Prostate gland (tissue), 2 donors: ENCODE measurements around the gene CS. TPM values are rescaled to one million over a fixed set of nuclear protein-coding genes. Genes with fewer than 3 reads are reported as not detected.
"Not testable (repeated sequence)": the region's sequence is repeated elsewhere in the genome, so short reads cannot be mapped to it uniquely, and the experiment has no call there.

ENCODE experiments used
- DNase-seq: peaks from one replicate; pipeline ENCODE4 v3.0.0-alpha.2; 2019; ENCODE audit warnings: low spot score
- H3K27ac ChIP-seq, 2 donors: fragments of 200-600 bp; sonication (generic); 2 replicates each; pipeline ENCODE4 v1.5.1; 2017 to 2019
- H3K27me3 ChIP-seq: fragments of 200-600 bp; sonication (generic); replicated peaks from 2 replicates; pipeline ENCODE4 v1.5.1; 2019; ENCODE audit not compliant: insufficient read depth
- H3K36me3 ChIP-seq, 2 donors: fragments of 200-600 bp; sonication (generic); 1 replicate in 1 of 2; 2 replicates in 1 of 2; pipeline versions ENCODE4 v1.5.1 to v1.8.1; 2017 to 2019
- H3K4me1 ChIP-seq: fragments of 200-600 bp; sonication (generic); replicated peaks from 2 replicates; pipeline ENCODE4 v1.5.1; 2019
- H3K4me3 ChIP-seq, 2 donors: fragments of 200-600 bp; sonication (generic); 2 replicates each; pipeline ENCODE4 v1.5.1; 2017 to 2019
- H3K9me3 ChIP-seq: fragments of 200-600 bp; sonication (generic); 2 replicates; pipeline ENCODE4 v1.5.1; 2017
- POLR2A ChIP-seq: fragments of 450-650 bp; IDR thresholded peaks from one replicate; pipeline ENCODE4 v1.6.1; 2016; ENCODE audit warnings: antibody characterized with exemption, mild to moderate bottlenecking
- POLR2AphosphoS5 ChIP-seq: sonication (generic); formaldehyde crosslinking; IDR thresholded peaks from one replicate; pipeline ENCODE4 v1.6.1; 2017; ENCODE audit warnings: antibody characterized with exemption
- WGBS: methylation state at CpG from one replicate; pipeline ENCODE4 v1.1.5; 2018; 5-methylcytosine and 5-hydroxymethylcytosine counted together
- intact Hi-C: fragments of 100-400 bp; cut with DNase I; formaldehyde crosslinking; loops from one replicate; pipeline ENCODE4 v1.14.2; 2022
- total RNA-seq, 2 donors: library from RNA; depleted of rRNA; stranded (reverse); fragments of >200 nt; gene quantifications; one replicate each; pipeline ENCODE4 v1.1.0, GENCODE V29; 2016
- TF ChIP-seq, protein P1 (sequence below), 4 experiments: fragments of 200-600 bp in 2 of 4; fragments of 450-650 bp in 2 of 4; sonication (generic) in 2 of 4; IDR thresholded peaks; 1 replicate in 3 of 4; 2 replicates in 1 of 4; pipeline ENCODE4 v1.5.1; 2016 to 2019; ENCODE audit warnings: antibody characterized with exemption in 4 of 4, mild to moderate bottlenecking in 2 of 4, moderate library complexity in 2 of 4

Gene CS
- total RNA-seq, 2 donors from 2014 or later, result 106 to 110 TPM

DNA sequence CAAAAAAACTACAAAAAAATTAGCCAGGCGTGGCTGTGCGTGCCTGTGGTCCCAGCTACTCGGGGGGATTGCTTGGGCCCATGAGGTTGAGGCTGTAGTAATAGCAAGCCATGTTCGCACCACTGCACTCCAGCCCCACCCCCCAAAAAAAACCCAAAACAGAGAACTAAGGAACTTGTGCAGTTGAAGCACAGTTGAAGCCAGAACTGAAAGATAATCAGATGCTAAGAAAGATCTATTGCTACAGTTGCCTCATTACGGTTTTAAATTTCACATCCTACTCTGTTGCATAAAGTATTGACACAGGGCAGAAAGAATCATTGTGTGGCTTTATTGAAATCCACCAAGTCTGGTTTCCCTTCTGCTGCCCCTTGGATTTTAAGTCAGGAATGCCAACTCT, 3.8 kb downstream of the CS start:
- TF ChIP-seq, protein P1, sequence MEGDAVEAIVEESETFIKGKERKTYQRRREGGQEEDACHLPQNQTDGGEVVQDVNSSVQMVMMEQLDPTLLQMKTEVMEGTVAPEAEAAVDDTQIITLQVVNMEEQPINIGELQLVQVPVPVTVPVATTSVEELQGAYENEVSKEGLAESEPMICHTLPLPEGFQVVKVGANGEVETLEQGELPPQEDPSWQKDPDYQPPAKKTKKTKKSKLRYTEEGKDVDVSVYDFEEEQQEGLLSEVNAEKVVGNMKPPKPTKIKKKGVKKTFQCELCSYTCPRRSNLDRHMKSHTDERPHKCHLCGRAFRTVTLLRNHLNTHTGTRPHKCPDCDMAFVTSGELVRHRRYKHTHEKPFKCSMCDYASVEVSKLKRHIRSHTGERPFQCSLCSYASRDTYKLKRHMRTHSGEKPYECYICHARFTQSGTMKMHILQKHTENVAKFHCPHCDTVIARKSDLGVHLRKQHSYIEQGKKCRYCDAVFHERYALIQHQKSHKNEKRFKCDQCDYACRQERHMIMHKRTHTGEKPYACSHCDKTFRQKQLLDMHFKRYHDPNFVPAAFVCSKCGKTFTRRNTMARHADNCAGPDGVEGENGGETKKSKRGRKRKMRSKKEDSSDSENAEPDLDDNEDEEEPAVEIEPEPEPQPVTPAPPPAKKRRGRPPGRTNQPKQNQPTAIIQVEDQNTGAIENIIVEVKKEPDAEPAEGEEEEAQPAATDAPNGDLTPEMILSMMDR (IDR thresholded peaks at IDR 0.05), result no peak
- no peak for TF ChIP-seq POLR2AphosphoS5
- no peak for TF ChIP-seq POLR2A
- intact Hi-C loops, result no loop called here
- H3K4me1 ChIP-seq, result peaks cover 18% of the 10 kb centered on the region
- H3K36me3 ChIP-seq, result no peaks in the 10 kb centered on the region
- no peaks in the 10 kb centered on the region for H3K9me3 ChIP-seq
- no peak overlapping the region for H3K4me3 ChIP-seq
- DNase-seq, result no peak
- H3K27ac ChIP-seq, result no peak overlapping the region
- H3K27me3 ChIP-seq, result no peaks in the 10 kb centered on the region
- WGBS, result 57% methylated on average over 5 of the region's 5 CpGs

DNA sequence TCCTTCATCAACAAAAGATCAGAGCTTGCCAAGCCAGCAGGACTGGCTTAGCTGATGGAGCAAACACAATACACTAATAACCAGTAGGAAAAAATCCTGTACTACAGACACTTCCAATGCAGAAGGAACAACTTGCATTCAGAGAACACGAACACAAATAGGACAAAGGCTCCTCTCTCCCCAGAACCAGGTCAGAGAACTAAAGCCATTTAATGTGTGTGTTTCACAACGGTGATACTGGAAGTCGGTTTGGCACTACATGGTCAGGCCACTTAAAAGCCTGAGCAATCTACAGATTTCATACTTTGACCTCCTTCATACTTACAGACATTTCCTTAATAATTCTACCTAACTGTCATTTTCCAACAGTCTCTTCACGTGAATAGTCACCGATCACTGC, 6.3 kb downstream of the CS start:
- peaks cover 11% of the 10 kb centered on the region for H3K4me1 ChIP-seq

DNA sequence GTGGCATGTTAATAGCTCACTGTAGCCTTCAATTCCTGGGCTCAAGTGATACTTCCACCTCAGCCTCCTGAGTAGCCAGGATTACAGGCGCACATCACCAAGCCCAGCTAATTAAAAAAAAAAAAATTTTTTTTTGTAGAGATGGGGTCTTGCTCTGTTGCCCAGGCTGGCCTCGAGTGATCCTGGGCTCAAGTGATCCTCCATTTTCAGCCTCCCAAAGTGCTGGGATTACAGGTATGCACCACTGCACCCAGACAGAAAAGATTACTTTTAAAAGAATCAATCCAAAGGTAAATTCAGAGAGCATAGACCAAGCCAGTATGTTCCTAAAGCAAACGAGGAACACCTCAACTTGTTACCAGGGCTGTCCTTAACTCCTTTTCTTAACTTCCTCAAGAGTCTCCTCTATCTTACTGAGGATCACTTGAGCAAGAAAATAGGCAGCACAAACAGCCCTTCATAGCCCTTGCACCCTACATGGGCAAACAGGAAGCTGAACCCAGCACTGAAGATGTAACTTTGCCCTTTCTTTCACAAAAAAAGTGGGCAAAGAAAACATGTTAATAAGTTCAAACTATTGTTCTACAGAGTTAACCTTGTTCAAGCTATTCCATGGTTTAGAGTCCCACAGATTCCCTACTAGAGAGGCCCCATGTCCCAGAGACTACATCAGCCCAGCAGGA, 11.3 kb downstream of the CS start:
- H3K27ac ChIP-seq, result no peak overlapping the region
- TF ChIP-seq, protein P1 (IDR thresholded peaks at IDR 0.05), result no peak
- TF ChIP-seq POLR2A, result no peak
- no peak for TF ChIP-seq POLR2AphosphoS5
- H3K4me1 ChIP-seq, result peaks cover 3% of the 10 kb centered on the region
- H3K4me3 ChIP-seq, result no peak overlapping the region
- no peaks in the 10 kb centered on the region for H3K36me3 ChIP-seq
- no peaks in the 10 kb centered on the region for H3K9me3 ChIP-seq
- intact Hi-C loops, result no loop called here
- WGBS, result 90% methylated on average over 3 of the region's 3 CpGs
- no peak for DNase-seq
- H3K27me3 ChIP-seq, result no peaks in the 10 kb centered on the region

More for the DNA sequence above, 6.3 kb downstream of the CS start:
- TF ChIP-seq POLR2AphosphoS5 (peak; percentile 62), POLR2A (no peak)
- DNase-seq, result peak; percentile 28
- H3K9me3 ChIP-seq, result no peaks in the 10 kb centered on the region
- intact Hi-C loops, result no loop called here
- H3K36me3 ChIP-seq, result no peaks in the 10 kb centered on the region
- no peak overlapping the region for H3K4me3 ChIP-seq
- peak overlapping the region in 1 of 2 donors; percentile 45 for H3K27ac ChIP-seq
- no peaks in the 10 kb centered on the region for H3K27me3 ChIP-seq
- 68% methylated on average over 5 of the region's 5 CpGs for WGBS

DNA sequence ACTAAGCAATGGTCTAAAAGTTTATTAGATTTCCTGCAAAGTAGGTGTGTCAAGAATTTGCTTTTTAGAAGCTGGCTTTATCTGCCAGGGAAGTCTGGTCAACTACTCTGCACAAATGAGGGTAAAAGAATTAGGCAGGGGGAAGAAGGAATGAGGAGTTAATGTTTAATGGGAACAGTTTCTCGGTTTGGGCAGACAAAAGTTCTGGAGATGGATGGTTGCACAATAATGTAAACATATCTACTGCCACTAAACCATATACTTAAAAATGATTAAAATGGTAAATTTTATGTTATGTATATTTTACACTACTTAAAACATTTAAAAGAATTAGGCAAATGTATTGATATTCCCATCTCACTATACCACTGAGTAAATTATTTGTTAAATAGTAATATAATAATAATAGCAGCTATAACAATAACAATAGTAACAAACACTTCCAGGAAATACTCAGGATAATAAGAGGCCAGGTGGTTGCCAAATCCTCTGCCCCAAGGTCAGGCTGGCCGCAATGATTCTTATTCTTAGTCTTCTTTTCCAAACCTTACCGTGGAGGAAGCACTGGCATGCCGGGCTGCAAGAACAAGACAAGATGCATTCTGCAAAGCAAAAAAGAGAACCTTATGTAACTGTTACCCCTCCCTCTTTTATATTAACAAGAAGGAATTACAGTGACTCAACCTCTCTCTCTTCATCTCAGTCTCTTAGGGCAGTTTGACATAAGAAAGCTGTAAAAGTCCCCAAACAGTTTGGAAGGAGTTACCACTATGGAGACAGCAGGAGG, 13.9 kb downstream of the CS start:
- no peak for DNase-seq
- 48% methylated on average over 4 of the region's 4 CpGs for WGBS
- intact Hi-C loops, result no loop called here
- H3K4me3 ChIP-seq, result no peak overlapping the region
- no peaks in the 10 kb centered on the region for H3K4me1 ChIP-seq
- no peaks in the 10 kb centered on the region for H3K27me3 ChIP-seq
- H3K27ac ChIP-seq, result no peak overlapping the region
- TF ChIP-seq POLR2A (no peak), POLR2AphosphoS5 (no peak)
- TF ChIP-seq, protein P1 (IDR thresholded peaks at IDR 0.05), result no peak
- no peaks in the 10 kb centered on the region for H3K9me3 ChIP-seq
- no peaks in the 10 kb centered on the region for H3K36me3 ChIP-seq

DNA sequence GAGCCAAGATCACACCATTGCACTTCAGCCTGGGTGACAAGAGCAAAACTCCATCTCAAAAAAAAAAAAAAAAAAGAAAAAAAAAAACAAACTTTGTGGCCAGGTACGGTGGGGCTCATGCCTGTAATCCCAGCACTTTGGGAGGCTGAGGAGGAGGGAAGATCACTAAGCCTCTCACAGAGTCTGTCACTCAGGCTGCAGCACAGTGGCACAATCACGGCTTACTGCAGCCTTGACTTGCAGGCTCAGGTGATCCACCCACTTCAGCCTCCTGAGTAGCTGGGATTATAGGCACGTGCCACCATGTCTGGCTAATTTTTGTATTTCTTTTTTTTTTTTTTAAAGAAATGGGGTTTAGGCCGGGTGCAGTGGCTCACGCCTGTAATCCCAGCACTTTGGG, 15.9 kb downstream of the CS start:
- H3K4me3 ChIP-seq, H3K4me1 ChIP-seq, H3K27ac ChIP-seq, intact Hi-C loops, H3K9me3 ChIP-seq, H3K27me3 ChIP-seq, DNase-seq, H3K36me3 ChIP-seq: not testable (repeated sequence)
- WGBS, result 89% methylated on average over 5 of the region's 5 CpGs
